Cardiac septum (tissue), 1 donor: Measurements from ENCODE around the gene ASPN. TPM values are rescaled to one million over a fixed set of nuclear protein-coding genes. Genes with fewer than 3 reads are reported as not detected.

Source experiments
- DNase-seq: peaks from one replicate; pipeline ENCODE4 v3.0.0-alpha.2; 2020; ENCODE audit warnings: low spot score
- intact Hi-C: fragments of 100-400 bp; cut with DNase I; formaldehyde crosslinking; loops from one replicate; pipeline ENCODE4 v1.14.0; 2022
- long read RNA-seq: library from polyadenylated mRNA; unstranded; transcript quantifications from one replicate; pipeline ENCODE4 v2.0.0, GENCODE V29; 2021
- total RNA-seq: library from RNA; stranded (reverse); fragmentation: NEBNext Ultra II Directional; extraction: Animal tissue kit (Norgen Biotek cat#: 25700); gene quantifications from one replicate; pipeline ENCODE4 v1.2.1, GENCODE V29; 2021
- donor health status: DM: no; HTN: no; CAD: no.

The ASPN gene
- total RNA-seq: 30.3 TPM
- long read RNA-seq, transcript ASPN-202 (8 exons, 2,470 nt): major isoform, 11 of 14 reads
- long read RNA-seq, partial matches to known transcripts: 1 of 14 reads
- long read RNA-seq, other reads (novel, unspliced or antisense): 1 of 14 reads

DNA sequence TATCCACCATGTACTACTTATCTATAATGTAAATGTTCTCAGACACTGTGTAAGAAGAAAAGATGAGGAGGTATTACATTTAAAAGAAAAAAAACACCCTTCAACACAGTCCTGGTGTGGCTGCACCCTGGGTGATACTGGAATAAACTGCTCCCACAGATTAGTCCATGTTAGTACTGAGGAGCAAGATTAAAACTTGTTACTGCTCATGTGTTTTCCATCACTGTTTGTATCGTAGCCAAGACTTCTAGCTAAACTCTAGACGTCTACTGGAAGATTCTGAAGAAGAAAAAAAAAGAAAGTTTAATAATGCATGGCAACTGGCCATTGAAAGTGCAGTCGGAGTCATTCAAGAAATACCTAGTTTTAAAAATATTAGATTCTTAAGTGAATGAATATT, at the start of gene ASPN:
ASPN (minus strand) TSS at position 178 of the 400 bp plus-strand sequence.
- intact Hi-C loops: no loop called here
- DNase-seq: no peak

DNA sequence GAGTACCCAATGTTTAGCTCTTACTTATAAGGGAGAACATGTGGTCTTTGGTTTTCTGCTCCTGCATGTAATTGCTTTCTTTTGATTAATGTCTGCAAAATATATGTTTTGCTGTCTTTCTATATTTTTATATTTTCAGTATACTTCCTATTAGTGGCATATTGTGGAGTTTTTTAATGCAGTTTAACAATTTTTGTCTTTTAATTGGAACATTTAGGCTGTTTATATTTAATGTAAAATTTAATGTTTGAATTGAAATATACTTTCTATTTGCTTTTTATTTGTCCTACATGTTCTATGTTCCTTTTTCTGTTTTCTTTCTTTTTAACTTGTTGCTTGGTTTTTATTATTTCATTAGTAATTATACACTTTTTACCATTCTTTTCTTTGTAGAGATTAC, 48.6 kb upstream of the ASPN start:
- intact Hi-C loops: no loop called here
- no peak for DNase-seq

DNA sequence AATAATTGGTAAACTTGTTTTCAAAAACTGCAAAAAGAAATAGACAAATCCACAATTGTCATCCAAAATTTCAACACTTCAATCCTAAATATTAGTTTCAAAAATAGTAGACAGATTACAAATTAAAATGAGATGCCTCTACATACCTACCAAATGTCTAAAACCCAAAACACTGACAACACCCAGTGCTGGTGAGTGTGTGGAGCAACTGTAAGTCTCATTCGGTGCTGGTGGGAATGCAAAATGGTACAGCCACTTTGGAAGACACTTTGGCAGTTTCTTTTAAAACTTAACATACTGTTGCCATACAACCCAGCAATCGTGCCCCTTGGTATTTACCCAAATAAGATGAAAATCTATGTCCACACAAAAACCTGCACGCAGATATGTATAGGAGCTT, 46.8 kb upstream of the ASPN start:
- DNase-seq: no peak
- intact Hi-C loops: no loop called here

DNA sequence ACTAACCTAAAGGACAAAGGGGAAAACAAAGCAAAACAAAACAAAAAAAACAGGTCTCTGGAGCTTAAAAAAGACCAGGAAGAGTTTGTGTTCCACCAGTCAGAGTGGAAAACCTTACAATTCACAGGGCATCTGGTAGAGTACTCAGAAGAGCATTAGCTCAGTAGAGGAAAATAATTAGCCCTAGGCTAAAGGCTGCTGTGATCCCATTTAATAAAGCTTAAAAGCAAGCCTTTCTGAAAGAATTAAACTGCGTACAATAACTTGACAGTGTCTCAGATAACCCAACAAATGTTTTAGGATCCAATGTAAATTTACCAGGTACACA, 46.2 kb upstream of the ASPN start:
- intact Hi-C loops: no loop called here
- no peak for DNase-seq

DNA sequence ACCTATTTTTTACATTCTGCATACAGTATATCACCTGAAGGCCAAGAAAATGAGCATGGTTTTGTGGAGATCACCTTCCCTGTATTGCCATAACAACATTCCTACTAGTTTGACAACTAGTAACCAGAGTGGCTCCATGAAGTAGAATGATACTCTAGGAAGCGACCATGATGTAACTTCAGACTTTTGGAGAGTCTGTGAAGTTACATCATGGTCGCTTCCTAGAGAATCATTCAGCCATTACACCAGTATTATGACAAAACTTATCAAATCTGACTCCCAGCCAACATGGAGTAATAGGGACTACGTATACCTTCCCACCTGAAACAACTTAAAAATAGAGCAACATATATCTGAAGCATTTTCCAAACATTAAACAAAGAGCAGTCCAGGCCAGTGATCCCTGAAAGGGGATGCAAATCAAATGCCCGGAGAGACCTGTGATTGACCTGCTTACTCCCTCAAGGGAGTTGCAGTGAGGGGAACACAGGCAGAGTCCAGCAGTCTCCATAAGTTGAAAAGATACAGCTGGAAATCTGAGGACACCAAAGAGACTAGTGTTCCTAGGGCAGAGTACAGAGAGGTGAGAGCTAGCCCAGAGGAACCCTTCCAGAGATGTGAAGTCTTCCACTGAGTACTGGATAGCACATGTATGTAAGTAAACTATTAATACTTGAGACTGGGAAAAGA, 45.7 kb upstream of the ASPN start:
- intact Hi-C loops: no loop called here
- DNase-seq: no peak

DNA sequence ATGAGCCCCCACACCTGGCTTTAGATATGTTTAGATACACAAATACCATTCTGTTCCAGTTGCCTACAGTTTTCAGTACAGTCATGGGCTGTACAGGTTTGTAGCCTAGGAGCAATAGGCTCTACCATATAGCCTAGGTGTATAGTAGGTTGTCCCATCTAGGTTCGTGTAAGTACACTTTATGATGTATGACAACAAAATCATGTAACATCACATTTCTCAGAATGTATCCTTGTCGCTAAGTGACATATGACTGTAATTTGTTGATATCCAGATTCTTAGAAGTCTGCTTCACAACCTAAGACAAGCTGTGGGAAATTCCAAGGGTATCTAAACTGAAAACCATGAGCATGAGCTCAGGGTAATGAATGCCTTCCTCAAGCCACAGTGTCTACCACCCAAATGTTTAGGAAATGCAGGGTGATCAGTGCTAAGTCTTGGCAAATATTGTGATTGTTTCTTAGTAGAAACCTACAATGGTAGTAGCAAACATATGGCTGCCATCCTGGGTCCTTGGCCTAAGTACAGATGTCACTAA, 45.1 kb upstream of the ASPN start:
- intact Hi-C loops: no loop called here
- DNase-seq: no peak

DNA sequence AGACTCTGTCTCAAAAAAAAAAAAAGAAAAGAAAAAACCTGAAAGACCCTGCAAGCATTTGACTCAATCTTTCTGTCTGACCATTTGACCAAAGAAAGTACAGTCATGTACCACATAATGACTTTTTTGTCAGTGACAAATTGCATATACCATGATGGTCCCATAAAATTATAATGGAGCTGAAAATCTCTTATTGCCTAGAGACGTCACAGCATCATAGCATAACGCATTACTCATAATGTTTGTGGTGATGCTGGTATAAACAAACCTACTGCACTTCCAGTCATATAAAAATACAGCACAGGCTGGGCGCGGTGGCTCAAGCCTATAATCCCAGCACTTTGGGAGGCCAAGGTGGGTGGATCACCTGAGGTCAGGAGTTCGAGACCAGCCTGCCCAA, 43.0 kb upstream of the ASPN start:
- DNase-seq: no peak
- intact Hi-C loops: no loop called here

DNA sequence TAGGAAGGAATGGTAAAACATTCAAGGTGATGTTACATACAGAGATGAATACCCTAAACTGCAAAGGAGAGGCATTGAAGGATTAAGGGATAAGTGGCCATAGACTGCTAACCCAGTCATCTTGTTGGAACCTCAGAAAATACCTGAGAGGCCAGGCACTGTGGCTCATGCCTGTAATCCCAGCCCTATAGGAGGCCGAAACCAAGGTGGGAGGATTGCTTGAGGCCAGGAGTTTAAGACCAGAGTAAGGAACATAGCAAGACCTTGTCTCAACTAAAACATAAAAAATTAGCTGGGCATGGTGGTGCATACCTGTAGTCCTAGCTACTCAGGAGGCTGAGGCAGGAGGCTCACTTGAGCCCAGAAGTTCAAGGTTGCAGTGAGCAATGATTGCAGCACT, 42.6 kb upstream of the ASPN start:
- no peak for DNase-seq
- intact Hi-C loops: no loop called here

DNA sequence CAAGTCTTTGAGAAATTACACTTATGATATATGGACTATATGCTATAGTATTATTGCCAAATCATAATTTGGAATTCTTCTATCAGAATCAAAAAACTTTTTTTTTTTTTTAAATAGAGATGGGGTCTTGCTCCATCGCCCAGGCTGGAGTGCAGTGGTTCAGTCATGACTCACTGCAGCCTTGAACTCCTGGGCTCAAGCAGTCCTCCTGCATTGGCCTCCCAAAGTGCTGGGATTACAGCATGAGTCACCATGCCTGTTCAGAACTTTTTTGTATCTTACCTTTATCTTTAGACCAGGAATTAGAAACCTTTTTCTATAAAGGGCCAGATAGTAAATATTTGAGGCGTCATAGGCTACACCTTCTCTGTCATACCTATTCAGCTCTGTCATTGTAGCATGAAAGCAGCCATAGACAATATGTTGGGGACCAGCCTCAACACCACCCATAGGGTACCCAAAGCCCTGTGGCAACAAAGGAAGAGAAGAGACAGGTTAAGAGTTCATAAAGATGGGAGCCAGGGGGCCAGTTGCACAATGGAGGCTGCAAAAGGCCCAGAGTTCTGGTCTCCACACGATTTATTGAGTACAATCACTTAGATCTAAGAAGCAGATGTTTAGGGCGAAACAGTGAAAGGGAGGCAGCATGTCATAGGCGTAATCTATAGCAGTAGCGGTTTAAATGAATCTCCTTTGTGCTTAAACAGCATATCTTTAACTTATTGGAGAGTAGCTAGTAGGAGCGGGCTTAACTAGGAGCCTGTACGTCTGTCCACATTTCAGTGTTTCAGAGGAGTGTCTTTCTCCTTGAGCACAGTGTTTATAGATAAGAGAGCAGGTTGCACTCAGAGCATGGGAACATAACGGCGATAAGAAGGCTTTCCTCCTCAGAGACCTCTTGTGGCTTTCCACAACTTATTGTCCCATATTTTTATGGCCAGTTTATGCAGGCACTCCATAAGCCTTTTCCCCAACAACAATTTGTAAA, 41.0 kb upstream of the ASPN start:
- intact Hi-C loops: no loop called here
- no peak for DNase-seq

DNA sequence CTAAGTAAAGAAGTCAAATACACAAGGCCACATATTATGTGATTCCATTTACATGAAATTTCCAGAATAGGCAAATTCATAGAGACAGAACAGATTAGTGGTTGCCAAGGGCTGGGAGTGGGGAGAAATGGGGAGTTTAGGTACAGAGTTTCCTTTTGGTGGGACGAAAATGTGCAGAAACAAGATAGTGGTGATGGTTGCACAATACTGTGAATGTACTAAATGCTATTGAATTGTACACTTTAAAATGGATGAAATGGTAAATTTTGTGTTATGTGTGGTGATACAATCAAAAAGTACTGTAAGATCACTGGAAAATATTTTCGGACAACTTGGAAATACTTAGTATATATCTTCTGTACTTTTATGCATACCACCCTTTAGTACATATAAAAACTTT, 38.5 kb upstream of the ASPN start:
- no peak for DNase-seq
- intact Hi-C loops: no loop called here

DNA sequence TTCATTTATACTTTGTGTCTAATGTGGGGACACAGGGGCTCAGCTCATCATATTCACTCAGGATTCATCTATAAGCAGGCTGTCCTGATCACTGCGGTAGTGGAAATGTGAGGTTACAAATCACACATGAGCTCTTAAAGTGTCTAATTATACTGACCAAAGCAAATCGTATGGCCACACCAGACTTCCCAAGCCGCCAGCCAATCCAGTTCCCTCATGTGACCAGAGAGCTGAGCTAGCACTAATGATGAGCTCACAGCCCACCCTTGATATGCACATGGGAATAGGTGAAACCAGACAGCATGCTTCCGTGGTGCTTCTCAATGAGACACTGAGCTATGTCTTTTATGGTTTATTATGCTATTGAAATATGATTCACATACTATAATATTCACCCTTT, 35.9 kb upstream of the ASPN start:
- DNase-seq: no peak
- intact Hi-C loops: no loop called here

DNA sequence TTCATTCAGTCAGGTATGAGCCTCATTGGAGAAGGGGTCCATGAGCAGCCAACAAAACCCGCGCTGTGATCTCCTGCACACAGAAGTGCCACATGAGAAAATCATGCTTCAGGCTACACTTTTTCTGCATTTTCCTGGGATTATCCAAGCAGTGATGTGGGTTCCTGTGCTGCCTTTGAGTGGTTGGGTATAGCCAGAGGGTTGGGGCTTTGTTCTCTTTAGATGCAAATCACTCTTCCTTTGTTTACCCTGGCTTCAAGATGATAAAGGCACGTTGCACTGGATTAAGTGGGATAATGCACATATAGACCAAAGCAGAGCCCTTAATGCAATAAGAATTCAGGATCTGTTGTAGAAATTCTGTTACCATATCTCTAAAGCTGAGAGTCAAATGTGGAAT, 34.7 kb upstream of the ASPN start:
- intact Hi-C loops: no loop called here
- DNase-seq: no peak

DNA sequence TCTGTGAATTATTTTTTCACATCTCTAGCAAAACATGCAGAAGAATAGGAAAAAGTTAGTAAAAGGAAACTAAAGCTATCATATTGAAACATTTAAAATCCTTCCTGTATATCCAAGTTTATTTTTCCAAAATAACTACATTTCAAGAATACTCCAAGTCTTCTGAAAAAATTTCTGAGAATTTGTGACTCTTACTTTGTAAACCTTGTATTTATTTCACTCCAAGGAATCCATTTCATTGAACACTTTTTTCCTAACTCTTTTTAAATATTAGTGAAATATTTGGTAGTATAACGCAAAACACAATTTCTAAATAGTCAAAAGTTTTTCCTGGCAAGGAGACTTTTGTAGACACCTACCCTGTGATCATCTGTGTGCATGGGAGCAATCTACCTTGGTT, 34.2 kb upstream of the ASPN start:
- intact Hi-C loops: no loop called here
- DNase-seq: no peak

DNA sequence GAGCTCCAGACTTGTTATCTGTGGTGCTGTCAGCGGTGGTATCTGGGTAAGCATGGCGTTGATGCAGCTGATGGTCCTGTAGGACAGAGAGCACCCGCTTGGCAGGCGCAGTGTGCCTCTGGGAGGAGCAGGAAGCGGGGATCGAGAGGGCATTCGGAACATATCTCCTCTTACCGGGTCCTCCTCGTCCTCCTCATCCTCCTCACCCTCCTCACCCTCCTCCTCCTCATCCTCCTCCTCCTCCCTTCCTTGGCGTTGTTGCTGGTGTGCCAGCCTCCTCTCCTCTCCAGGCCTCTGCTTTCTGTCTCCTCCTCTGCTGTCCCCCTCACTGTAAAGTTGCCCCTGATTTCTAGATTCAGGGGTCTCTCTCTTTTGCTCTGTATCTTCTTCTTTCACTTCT, 32.3 kb upstream of the ASPN start:
- intact Hi-C loops: no loop called here
- no peak for DNase-seq

DNA sequence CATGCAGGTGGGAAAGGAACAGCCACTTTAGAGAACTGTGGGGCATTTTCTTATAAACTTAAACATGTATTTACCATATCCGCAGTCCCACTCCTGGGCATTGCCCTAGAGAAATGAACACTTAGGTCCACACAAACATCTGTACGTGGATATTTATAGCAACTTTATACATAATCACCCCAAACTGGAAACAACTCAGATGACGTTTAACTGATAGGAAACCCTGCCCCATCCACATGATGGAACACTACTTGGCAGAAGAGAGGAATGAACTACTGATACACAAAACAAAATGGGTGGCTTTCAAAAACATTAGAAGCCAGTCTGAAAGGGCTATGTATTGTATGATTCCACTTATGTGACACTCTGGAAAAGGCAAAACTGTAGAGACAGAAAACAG, 31.0 kb upstream of the ASPN start:
- intact Hi-C loops: no loop called here
- no peak for DNase-seq

DNA sequence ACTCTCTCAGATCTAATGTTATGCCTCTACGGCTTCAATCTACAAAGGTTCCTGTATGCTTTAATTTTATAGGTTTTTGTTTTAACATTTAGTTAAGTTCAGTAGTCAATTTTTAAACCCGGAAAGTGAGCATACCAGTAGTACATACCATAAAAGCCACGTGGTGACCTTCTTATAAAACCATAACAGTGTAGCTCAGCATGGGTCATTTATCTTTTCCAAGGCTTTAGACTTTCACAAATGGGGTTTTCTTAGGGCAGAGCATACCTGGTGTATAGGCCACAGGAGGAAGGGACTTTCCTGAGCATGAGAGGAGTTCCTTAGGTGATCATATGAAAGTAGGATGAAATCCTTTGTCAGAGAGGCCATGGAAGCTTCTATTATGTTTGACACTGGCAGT, 30.3 kb upstream of the ASPN start:
- intact Hi-C loops: no loop called here

DNA sequence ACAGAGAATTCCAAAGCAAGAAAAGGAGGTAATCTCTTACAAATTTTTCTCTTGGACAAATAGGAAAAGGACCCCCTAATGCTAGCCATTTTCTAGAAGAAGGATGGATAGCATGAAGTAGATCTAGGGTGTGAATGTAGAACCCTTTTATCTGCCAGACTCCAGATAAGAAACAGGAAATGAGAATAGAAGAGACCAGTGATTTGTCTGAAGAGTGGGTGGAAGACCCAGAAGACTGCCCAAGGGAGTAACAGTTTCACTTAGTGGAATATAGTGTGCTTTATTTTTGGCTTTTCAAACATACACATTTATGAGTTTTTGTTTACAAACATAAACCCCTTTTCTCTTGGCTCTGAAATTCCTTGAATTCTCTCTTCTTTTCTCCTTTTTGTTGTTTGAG, 28.4 kb upstream of the ASPN start:
- intact Hi-C loops: no loop called here
- no peak for DNase-seq

More for the DNA sequence above, 30.3 kb upstream of the ASPN start:
- DNase-seq: no peak

DNA sequence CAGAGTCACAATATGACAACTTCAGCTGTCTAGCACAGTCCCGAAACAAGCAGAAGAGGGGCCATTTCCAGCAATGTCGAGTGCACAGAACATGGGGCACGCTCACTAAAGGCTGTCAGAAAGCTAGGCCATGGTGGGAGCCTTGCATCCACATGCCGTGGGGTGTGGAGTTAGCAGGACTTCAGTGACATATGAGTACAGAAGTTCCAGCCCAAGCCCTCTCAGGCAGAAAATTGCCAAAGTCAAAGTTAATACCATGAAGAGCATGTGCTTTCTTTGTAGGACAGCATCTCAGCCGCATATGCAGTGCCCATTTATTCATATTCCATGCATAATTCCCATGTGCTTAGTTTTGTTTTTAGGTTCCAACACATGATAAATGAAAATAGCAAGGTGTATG, 26.7 kb upstream of the ASPN start:
- intact Hi-C loops: no loop called here
- DNase-seq: no peak

DNA sequence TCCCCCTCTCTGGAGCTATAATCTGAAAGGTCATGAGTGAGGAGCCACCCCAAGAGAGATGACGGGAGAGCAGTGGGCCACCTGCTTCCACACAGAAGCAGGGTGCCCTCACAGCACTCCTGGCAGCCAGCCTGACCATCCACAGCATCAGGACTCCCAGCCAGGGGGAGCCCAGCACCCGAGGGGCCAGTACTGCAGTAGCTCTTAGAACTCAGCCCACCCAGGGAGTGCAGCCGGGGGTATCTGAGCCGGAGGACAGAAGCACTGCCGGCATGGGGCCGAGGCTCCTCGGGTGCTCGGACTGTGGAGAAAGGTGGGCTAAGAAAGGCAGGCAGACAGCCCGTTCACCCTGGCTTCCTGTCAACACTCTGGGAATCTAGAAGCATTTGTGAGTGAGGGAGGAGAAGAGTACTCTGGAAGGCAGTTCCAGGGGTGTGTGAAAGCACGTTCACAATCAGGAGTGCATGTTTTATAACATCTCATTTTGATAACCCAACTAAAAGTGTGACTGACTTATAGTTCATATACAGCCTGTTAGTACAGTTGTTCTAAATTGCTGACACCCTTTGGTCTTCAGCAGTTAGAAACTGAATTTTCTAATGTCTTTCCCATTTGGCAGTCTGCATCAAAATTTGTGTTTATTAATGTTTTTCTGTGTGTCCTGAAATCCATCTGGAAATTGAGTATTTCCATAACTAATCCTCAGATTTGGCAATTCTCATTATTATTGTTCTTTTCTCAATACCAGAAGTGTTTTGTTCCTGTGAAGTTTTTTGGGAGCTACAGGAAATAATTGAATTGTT, 25.9 kb upstream of the ASPN start:
- intact Hi-C loops: no loop called here

DNA sequence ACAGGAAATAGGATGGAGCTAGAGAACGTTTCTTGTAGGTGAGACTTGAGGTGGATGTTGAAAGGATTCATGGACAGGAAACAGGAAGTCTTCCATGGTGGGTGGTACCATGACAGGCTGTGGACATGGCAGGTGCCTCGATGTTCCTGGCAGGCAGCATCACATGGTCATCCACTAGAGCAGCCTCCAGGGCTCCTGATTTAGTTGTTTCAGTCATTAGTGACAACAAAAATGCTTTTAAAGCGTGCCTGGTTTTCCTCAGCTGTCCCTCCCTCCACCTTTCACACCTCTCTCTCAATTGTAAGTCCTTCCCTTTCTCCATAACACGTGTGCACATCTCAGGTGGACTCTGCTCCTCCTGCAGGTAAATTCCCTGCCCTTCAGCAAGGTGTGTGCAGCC, 25.2 kb upstream of the ASPN start:
- intact Hi-C loops: no loop called here
- DNase-seq: no peak

More for the DNA sequence above, 25.9 kb upstream of the ASPN start:
- DNase-seq: no peak
